Calu3 (cell line): ENCODE data around the gene KIF6. TPM values are rescaled to one million over a fixed set of nuclear protein-coding genes. Genes with fewer than 3 reads are reported as not detected.
"Not testable (repeated sequence)": the region's sequence is repeated elsewhere in the genome, so short reads cannot be mapped to it uniquely, and the experiment has no call there.

Source experiments
- BruUV-seq: library from RNA; stranded (reverse); fragments of 400-500 nt; replicated peaks from 2 replicates; lab custom pipeline; 2021; lab: Mats Ljungman, UMichigan
- CTCF ChIA-PET: fragments of 300-600 bp; sonication (Branson Sonifier 250); formaldehyde crosslinking; loops from one replicate; lab custom pipeline; 2022; ENCODE audit warnings: antibody characterized with exemption; lab: Charles Lee
- DNase-seq: peaks from one replicate; pipeline ENCODE4 v3.0.0; 2022
- H3K27ac Mint-ChIP-seq: one replicate; pipeline ENCODE4 v1.8.0; 2022; ENCODE audit warnings: mixed read lengths; ENCODE audit not compliant: unreplicated experiment
- H3K27me3 Mint-ChIP-seq: one replicate; pipeline ENCODE4 v1.8.0; 2022; ENCODE audit warnings: mixed read lengths; ENCODE audit not compliant: unreplicated experiment
- H3K36me3 Mint-ChIP-seq: one replicate; pipeline ENCODE4 v1.8.0; 2022; ENCODE audit warnings: mild to moderate bottlenecking, moderate library complexity, mixed read lengths; ENCODE audit not compliant: insufficient read depth, unreplicated experiment
- H3K4me1 Mint-ChIP-seq: one replicate; pipeline ENCODE4 v1.8.0; 2022; ENCODE audit warnings: mild to moderate bottlenecking, low read depth, mixed read lengths; ENCODE audit not compliant: unreplicated experiment
- H3K4me3 Mint-ChIP-seq: one replicate; pipeline ENCODE4 v1.8.0; 2022; ENCODE audit warnings: mild to moderate bottlenecking, low read depth, moderate library complexity, mixed read lengths; ENCODE audit not compliant: unreplicated experiment
- H3K9me3 Mint-ChIP-seq: one replicate; pipeline ENCODE4 v1.8.0; 2022; ENCODE audit warnings: low read depth, mixed read lengths; ENCODE audit not compliant: unreplicated experiment
- CTCF ChIP-seq: fragments of 200-600 bp; IDR thresholded peaks from one replicate; pipeline ENCODE4 v1.8.0; 2022; ENCODE audit warnings: antibody characterized with exemption; ENCODE audit not compliant: unreplicated experiment
- intact Hi-C: fragments of 100-400 bp; cut with micrococcal nuclease; formaldehyde crosslinking; loops from one replicate; pipeline ENCODE4 v1.10.0; 2022; ENCODE audit not compliant: unreplicated experiment
- total RNA-seq: library from RNA; stranded (reverse); gene quantifications from 2 replicates; pipeline ENCODE4 v1.2.3, GENCODE V29; 2022

The KIF6 gene
- total RNA-seq, 1 experiment from 2014 or later, result 0.45 TPM

- no peak for DNase-seq
- Mint-ChIP-seq H3K4me1 (no peaks in the 10 kb centered on the region), H3K9me3 (peaks cover 6% of the 10 kb centered on the region), H3K27me3 (peaks cover 20% of the 10 kb centered on the region), H3K4me3 (no peak overlapping the region), H3K27ac (no peak overlapping the region), H3K36me3 (no peaks in the 10 kb centered on the region)
- no TSS peak for BruUV-seq
- CTCF ChIA-PET, result no interaction called here
- intact Hi-C loops, result no loop called here
- TF ChIP-seq CTCF, result no peak
Observed at GRCh38 chr6:39729945-39730344, 4.7 kb upstream of the KIF6 start.

GRCh38 chr6:39725632-39725997, 407 bp upstream of the KIF6 start:
- CTCF ChIA-PET, result interaction anchor here (0.7 kb wide), 1 partner anchor 12 kb away, joined by 4 read pairs; no protein-coding TSS in a partner anchor
- no peaks in the 10 kb centered on the region for H3K36me3 Mint-ChIP-seq
- no peak for DNase-seq
- H3K4me1 Mint-ChIP-seq, result no peaks in the 10 kb centered on the region
- H3K4me3 Mint-ChIP-seq, result no peak overlapping the region
- intact Hi-C loops, result no loop called here
- H3K27me3 Mint-ChIP-seq, result no peaks in the 10 kb centered on the region
- BruUV-seq, result no TSS peak
- H3K9me3 Mint-ChIP-seq, result no peaks in the 10 kb centered on the region
- no peak overlapping the region for H3K27ac Mint-ChIP-seq
- no peak for TF ChIP-seq CTCF

- H3K4me1 Mint-ChIP-seq, H3K36me3 Mint-ChIP-seq, intact Hi-C loops, H3K9me3 Mint-ChIP-seq, H3K27me3 Mint-ChIP-seq, H3K4me3 Mint-ChIP-seq, CTCF ChIA-PET, DNase-seq, H3K27ac Mint-ChIP-seq, BruUV-seq: not testable (repeated sequence)
Observed at GRCh38 chr6:39723350-39723749, 1.9 kb downstream of the KIF6 start.

GRCh38 chr6:39714802-39715201, 10.4 kb downstream of the KIF6 start:
- Mint-ChIP-seq H3K36me3 (no peaks in the 10 kb centered on the region), H3K4me3 (no peak overlapping the region), H3K27me3 (no peaks in the 10 kb centered on the region), H3K4me1 (no peaks in the 10 kb centered on the region), H3K9me3 (peaks cover 10% of the 10 kb centered on the region), H3K27ac (no peak overlapping the region)
- no peak for DNase-seq
- BruUV-seq, result no TSS peak
- CTCF ChIA-PET, result interaction anchor here (0.6 kb wide), 1 partner anchor 283 kb away, joined by 3 read pairs; no protein-coding TSS in a partner anchor
- intact Hi-C loops, result no loop called here
- no peak for TF ChIP-seq CTCF

GRCh38 chr6:39707962-39708683, 17.1 kb downstream of the KIF6 start:
- peaks cover 2% of the 10 kb centered on the region for H3K9me3 Mint-ChIP-seq
- CTCF ChIA-PET, result no interaction called here
- no peaks in the 10 kb centered on the region for H3K27me3 Mint-ChIP-seq
- no peak for DNase-seq
- no peak overlapping the region for H3K27ac Mint-ChIP-seq
- no TSS peak for BruUV-seq
- H3K4me1 Mint-ChIP-seq, result no peaks in the 10 kb centered on the region
- no peaks in the 10 kb centered on the region for H3K36me3 Mint-ChIP-seq
- no peak overlapping the region for H3K4me3 Mint-ChIP-seq
- intact Hi-C loops, result no loop called here
- TF ChIP-seq CTCF, result no peak
